IPS-NIHi11 (cell line): ENCODE measurements around the gene SLC38A8.

Experiments used
- DNase-seq: peaks from one replicate; pipeline ENCODE4 v3.0.0; 2012; ENCODE audit warnings: mixed read lengths, low spot score

SLC38A8 gene

DNA sequence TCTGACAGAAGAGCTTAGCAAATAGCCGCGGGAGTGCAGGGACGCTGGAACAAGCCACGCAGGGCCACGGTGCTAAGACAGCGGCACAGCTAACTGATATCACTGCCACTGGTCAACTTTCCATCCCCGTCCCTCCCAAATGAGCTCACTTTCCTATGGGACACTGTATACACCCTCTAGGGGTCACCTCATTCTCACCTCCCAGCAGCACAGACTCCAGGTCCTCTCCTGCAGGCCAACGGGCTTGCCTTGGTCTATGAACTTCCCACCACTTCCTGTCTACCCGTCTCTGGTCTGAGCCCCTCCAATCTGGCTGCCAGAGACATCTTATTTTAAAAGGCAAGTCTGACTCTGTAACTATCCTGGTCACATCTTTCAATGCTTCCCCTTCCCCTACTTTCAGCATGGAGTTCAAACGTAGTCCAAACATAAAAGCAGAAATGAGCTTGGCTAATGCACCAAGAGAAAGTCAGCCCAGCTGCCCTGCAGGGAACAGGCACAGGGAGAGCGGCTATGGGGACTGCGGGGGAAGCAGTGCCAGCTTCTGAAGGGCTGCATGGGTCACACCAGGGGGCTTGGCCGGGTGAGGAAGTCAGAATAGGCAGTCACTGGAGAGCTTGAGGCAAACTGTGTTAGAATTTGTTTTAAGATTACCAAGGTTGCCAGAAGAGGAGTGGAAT, 26.3 kb upstream of the SLC38A8 start:
- no peak for DNase-seq

DNA sequence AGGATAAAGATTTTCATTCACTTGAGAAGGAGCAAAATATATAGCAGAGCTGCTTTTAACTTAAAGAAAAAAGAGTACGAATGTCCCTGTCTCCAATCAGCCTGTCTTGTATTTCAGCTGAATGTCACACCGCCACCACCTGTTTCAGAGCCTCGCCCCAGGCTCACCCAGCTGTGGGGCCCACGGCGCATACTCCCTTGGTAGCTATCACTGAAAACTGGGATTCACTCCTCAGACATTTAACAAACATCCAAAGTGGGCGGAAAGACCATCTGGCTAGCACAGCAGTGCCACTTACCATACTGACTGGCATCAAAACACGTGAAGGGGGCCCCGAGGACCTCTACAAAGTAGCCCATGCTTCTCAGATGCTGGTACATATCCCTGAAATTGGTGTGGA, 25.4 kb upstream of the SLC38A8 start:
- DNase-seq, result no peak

DNA sequence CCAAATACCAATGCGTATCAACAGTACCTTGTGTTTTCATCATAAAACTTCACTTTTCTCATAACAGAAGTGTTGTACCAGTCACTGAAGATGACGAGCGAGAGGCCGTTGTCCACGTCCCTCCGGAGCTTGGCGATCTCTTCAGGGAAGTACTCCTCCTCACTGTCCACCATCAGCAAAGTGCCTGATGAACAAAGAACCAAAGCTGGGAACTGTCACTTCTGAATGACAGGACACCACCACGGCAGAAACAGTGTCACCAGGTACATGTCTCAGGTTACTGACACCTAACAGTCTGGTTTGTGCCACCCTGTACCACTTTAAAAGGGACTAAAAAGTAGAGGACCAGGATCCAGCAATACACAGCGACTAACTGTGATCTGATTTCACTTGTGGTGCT, 25.0 kb upstream of the SLC38A8 start:
- DNase-seq, result no peak

DNA sequence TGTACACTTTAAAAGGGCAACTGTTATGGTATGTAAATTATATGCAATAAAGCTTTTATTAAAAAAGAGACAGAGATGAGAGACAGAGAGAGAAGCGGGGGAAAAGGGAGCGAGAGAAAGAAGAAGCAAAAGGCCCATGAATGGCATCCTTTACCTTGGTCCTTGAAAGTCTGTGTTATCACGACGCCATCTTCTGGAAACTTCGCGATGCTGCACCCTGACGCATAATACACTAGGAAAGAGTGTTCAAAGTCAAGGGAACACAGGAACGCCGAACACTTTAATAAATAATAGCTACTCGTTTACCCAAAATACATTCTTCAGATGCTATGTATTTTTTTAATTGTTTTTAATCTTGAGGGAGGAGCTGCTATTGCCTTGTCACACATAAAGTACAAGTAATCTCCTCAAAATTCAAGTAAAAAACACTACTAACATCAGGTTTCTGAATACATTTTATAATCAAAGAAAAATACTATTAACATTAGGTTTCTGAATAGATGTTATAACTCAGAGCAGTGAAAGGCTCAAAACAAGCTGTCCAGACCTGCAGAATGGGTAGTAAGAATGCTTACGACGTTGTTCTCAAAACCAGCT, 23.0 kb upstream of the SLC38A8 start:
- DNase-seq, result peak; percentile 59

DNA sequence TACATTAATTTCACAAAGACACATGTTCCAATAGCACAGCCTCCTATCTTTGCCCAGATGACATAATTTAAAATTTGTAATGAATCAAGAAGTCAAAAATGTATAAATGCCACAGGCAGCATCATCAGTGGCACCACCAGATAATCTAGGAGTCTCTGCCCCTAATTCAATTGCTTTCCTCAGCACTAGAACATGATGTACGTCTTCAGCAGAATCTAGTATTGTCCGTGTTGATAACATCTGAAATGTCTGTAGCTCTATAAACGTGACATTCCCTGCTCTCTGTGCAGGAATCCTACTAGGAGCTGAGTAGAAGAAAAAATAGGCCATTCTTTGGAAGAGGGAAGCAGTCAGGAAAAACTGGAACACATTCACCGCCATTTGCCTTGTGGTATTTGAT, 21.4 kb upstream of the SLC38A8 start:
- no peak for DNase-seq

DNA sequence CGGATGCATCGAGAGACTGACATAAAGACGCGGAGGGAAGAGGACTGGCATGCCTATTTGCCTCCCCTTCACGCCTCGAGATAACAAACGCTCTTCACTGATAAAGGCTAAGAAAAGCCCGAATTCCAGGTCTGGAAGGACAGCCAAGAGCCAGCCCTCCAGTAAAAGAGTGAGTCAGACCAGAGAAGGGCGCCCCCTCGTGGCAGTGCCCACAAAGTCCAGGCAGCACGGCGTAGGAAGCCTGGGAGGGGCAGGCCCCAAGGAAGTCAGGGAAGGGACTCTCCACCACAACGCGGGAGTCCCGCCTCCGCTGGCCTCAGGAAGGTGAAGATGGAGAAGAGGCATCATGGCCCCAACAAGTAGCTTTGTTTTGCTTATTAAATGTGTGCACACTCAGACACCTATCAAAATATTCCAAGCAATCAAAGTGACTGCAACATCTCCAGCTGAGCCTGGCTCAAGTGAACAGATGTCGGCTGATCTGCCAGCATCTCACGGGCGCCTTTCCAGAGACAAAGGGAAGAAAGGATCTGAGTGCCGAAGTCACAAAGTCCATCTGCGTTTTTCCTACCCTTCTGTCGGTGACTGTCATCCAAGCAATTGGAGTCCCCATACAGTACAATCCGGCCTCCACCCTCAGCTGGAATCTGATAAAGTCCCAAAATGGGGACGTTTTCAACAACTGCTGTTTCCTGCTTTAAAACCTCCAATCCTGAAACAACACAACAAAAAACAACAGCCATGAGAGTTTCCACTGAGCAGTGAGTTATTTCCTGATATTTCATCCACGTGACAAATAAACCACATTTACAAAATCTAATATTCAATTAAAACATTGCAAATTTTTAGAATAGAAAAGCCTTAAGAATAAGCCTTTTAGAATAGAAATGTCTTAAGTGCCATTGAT, 20.4 kb upstream of the SLC38A8 start:
- peak; percentile 93 for DNase-seq

DNA sequence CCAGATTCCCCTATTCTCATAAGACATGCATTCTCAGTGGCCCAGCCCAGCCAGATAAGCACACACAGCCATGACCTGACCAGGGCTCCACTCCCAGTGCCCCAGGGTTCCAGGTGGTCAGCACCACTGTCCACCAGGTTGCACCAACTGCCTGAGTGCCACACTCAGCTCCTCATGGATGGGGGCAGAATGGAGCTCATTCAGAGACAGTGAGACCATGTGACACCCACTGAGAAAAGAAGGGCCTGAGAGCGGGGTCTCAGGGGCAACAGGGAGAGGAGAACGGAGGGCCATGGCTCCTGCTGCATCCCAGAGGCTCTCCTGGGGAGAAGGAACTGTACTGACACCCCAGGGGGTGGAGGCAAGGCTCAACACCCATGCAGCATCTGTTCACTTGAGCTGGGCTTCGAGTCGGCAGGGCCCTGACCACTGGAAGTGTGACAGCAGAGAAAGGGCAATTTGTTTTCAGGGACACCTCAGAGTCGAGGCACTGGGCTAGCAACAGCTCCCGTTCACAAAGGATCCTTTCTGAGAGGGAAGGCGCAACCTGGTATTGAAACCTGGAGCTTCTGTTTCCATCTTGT, 18.7 kb upstream of the SLC38A8 start:
- no peak for DNase-seq

DNA sequence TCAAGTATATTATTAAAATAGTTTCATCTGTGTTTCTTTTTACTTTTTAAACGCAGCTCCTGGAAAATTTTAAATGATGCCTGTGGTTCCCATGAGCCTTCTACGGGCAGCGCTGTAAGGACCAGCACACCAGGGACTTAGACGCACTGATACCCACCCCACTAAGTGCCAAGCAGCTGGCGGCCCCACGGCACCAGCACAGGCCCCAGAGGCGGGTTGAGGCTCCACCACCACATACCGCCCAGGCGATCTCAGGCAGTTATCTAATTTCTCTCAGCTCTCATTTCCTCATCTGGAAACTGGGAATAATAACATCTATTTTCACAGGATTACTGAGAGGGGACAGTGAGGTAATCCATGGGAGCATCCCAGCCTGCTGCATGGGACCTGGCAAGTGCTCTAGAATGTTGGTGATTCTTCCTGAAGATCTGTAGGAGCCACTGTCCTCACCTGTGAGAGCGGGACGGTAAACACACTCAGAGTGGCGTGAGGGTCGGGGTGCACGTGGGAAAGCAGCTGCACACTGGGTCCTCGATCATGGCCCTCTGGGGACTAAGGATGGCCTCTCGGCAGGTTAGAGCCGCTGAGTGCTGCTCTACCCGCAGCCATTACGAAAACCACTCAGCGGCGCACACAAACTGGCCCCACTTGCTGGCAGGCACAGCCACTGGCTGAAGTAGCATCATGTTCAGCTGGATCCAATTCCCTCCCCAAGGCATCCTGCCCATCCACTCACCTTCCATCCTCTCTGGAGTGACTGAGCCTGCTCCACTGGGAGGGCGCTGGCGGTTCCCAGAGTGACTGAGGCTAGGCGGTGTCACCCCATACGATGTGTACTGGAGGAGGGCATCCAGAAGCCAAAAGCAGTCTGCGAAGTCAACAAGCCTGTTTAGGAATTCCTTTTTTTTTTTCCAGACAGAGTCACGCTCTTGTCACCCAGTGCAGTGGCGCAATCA, 17.6 kb upstream of the SLC38A8 start:
- no peak for DNase-seq

DNA sequence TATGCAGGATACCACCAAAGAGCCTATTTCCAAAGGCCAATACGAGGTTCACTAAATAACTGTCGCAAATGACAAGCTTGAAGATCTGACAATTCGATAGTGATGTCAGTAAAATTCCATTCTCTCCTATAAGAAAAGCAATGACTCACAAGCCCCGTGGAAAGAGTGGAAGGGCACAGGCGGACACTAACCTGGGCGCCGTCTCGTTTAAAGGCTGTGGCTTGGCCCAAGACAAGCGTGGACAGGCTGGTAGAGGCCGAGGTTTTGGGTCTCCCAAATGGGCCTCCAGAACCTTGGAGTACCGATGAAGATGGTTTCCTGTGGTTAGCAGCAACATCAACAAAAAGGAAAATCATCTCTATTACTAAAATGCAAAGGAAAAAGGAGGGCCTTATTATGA, 16.5 kb upstream of the SLC38A8 start:
- no peak for DNase-seq

DNA sequence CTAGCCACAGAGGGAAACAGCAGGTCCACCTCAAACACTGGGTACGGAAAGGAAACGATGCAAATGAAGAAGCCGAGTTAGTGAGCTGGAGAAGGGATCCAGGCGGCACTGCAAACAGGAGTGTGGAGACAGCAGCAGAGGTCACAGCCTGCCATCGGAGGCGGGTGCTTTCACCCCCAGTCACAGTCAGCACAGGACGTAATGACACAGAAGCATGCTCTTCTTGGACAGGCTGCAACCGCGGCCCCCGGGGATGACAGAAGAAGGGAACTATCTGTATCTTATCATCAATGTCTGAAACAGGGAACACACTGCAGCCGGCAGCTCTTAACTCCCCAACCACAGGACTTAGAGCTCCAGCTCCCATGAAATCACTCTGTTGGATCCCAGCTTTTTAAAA, 16.1 kb upstream of the SLC38A8 start:
- no peak for DNase-seq

DNA sequence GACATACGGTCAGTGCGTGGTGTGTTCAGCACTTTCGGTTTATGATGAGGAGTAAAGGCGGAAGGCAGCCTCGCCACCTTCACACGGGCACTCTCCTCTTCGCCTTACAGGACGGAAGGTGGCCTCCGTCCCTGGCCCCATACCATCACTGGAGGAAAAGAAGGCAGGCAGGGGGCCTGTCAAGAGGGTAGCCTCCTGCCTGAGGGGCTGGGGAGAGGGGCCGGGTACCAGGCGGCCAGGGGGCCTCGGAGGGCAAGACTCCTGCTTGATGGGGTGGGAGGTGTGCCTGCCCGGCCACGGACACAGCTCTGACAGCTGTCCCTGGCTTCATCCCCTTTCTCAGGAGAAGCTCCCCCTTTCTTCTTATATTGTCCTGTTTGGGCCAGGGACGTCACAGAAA, 15.6 kb upstream of the SLC38A8 start:
- DNase-seq, result no peak

DNA sequence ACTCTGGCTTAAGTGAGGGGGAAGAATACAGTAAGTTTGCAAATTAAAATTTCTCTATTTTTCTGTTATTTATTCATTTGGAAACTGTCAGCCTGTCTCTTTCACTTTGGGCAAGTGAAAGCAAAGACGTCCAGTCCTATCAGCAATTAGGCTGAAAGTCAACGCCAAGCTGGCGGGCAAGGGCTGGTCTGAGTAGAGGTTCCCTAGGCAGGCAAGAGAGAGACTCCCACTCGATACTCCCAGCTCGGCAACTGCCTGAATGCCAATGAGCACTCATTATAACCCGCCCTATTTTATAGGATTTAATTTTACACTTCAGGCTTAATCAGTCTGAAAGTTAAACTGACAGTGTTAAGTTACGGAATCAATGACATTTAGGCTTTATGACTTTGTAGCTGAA, 14.3 kb upstream of the SLC38A8 start:
- no peak for DNase-seq

DNA sequence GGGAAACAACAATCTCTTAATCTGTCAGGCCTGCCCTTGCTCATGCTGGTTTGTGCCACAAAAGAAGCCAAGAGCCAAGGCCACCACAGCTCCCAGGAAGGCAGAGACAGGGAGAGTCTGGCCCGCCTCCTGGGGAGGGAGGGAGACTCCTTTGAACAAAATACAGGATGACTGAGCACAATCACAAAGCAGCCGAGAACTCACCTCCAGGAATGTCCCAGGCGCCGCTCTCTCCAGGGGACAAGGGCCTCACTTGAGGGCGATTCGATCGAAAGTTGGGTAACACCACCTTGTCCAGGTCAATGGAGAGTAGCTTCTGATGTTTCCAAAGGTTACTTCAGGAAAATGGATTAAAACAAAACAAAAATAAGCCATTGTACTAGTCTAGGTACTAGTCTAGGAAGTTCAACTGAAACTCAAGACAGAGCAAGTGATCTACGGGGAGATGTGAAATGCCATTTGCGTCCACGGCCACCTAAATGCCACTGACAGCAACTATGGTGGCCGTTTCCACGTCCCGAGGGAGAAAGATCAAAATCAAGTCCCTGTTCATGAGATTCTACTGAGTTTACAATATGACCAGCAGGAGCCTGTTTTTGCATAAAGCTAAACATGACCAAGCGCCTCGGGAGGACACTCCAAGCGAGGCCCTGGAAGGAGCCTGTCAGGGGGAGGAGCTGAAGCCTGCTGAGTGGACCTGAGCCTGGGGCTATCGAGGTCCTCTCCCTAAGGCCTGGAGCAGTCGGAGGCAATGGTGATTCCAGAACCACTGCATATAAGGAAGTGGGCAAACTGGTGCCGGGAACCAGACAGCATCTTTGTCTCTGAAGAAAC, 13.4 kb upstream of the SLC38A8 start:
- no peak for DNase-seq

DNA sequence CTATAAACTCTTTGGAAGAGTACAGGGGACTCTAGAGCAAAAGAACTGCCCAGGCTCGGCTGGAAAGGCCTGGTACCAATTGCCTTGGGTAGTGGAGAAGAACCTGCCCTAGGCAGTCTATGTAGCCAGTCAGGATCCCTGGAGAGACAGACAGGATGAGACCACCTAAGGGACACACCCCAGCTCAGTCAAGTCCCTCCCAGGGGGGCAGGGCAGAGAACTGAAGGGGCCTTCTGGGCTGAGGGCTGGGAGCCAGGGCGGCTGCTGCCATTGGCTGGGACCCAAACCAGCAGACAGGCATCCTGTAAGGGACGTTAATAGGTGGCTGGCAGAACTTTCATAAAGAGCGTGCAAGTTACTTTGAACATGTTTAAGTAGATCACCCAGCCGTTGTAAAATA, 12.8 kb upstream of the SLC38A8 start:
- no peak for DNase-seq

DNA sequence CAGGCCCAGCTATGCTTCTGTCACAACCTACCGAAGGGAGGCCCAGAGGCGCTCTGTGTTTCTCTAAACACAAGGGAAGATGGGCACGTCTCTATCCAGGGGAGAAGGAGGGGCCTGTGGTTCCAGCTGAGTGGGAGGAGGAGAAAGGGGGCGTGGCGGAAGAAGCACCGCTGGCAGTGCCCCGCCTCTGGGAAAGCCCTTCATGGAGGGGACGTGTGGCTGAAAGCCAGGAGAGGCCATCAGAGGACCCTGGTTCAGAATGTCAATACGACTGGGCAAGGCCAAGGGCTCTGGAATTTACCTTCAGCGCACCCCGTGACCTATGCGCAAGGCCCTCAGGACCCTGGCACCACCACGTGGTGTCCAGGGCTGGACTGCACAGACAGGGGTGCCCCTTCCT, 12.3 kb upstream of the SLC38A8 start:
- peak; percentile 68 for DNase-seq

DNA sequence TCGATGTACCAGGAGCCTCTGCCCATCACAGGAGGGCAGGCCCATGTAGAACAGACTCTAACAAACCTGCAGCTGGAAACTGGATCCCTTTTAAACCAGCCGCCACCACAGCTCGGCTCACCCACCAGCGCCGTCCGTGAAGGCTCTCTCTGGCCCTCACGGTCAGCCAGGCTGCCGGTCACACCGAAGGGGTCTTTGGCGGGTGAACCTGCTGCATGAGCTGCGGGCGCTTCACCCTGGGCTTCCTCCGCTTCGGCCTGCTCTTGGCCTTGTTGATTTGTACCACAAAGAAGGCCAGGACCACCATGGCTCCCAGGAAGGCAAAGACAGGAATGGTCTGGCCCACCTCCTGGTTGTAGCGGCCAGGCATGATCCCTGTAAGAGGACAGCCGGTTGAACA, 11.7 kb upstream of the SLC38A8 start:
- no peak for DNase-seq

DNA sequence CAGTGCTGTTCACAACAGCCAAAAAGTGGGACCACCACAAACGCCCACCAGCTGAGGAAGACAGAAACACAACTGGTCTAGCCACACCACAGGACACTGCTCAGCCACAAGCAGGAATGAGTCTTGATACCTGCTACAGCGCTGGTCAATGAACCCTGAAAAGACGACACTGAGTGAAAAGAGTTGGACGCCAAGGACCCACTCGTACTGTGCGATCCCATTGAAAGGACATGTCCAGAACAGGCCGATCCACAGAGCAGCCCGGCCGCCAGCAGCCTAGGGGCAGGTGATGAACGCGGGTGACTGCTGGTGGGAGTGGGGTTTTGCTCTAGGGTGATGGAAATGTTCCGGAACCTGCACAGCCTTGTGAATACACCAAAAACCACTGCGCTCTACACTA, 10.6 kb upstream of the SLC38A8 start:
- DNase-seq, result no peak

DNA sequence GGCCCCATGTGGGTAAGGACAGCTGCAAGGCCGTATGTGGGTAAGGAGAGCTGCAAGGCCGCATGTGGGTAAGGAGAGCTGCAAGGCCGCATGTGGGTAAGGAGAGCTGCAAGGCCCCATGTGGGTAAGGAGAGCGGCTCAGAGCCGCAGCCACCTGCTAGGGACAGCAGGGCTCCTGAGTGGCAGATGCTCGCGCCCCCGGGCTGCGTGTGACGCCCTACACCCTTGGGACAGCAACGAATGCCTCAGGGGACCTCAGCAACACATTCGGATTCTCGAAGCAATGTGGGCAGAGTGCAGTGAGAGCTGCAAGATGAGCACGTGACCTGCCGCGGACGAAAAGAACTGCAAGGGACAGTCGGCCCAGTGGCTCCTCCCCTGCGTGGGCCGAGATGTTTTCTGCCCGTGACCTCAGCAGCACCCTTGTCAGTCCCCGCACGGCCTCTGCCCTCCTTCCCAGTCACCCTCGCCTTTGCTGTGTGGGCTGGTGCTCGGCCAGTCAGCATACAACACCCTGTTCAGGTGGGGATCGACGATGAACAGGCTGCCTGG, 9.6 kb upstream of the SLC38A8 start:
- DNase-seq, result no peak

DNA sequence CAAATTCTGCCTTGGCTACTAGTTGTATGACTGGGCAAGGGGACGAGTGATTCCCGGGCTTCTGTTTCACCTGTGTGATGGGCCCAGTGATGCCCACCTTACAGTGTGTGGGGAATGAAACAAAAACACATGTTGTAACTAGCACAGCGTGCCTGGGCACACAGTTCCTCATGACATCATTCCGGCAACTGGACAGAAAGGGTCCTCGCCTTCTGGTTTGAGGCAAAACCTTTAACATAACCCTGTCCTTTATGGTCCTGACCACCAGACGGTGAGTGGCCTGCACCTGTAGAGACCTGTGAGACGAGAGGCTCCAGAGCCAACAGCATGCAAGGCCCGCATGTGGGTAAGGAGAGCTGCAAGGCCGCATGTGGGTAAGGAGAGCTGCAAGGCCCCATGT, 7.7 kb upstream of the SLC38A8 start:
- DNase-seq, result no peak

DNA sequence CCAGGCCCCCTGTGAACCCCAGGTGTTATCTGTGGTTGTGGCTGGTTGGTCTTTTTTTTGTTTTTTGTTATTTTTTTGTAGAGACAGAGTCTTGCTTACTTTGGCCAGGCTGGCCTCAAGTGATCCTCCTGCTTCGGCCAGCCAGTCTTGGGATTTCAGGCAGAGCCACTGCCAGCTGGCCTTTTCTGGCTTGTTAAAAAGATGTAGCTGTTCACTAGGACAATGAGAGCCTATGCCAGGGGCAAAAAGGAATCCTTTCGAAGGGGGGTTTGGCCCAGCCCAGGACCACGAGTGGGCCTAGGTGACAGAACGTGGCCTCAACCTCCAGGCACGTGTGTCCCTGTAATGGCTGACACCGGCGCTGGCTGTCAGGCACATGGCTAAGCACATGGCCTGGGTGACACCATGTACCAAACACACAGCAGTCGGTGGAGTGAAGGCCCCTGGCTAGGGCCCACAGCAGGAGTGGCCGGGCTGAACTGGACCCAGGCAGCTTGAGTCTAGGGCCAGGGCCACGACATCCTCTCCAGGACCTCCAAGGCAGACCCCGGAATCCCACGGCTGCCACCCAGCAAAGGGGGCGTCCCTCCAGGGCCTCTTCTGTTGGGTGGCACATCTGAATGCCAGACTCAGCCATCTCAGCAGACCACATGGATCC, 6.9 kb upstream of the SLC38A8 start:
- no peak for DNase-seq
